A549 (cell line): ENCODE results near the gene ARHGEF4. TPM values are rescaled to one million over a fixed set of nuclear protein-coding genes. Genes with fewer than 3 reads are reported as not detected.

Experiments
- ATAC-seq, 2 experiments: fragments of 200-7000 bp in 1 of 2; fragments of >200 bp in 1 of 2; cut with Nextera tagmentation in 1 of 2; cut with Tn5 transposase in 1 of 2; 3 replicates each; pipeline versions ENCODE4 v1.8.0 to v1.9.1; 2018 to 2020; ENCODE audit warnings: mild to moderate bottlenecking in 1 of 2, moderate library complexity in 1 of 2
- CTCF ChIA-PET: fragments of 300-600 bp; sonication (Branson Sonifier 250); formaldehyde crosslinking; extraction: SDS; loops from one replicate; lab custom pipeline; 2021; ENCODE audit warnings: antibody characterized with exemption, inconsistent platforms; lab: Yijun Ruan, JAX
- POLR2A ChIA-PET: fragments of 350-600 bp; formaldehyde crosslinking; extraction: SDS; loops from one replicate; lab custom pipeline; 2021; ENCODE audit warnings: antibody characterized with exemption, inconsistent platforms; lab: Yijun Ruan, JAX
- DNase-seq, 2 experiments: peaks; one replicate each; pipeline versions ENCODE4 v3.0.0 to v3.0.0-alpha.2; 2011 to 2016; ENCODE audit warnings: low read depth in 1 of 2, low spot score in 1 of 2
- FAIRE-seq: peaks from 2 replicates; lab custom pipeline; 2011; peaks lifted over from hg19 to GRCh38; lab: Jason Lieb, UNC
- H3K27ac ChIP-seq, 2 experiments: fragments of >200 bp; sonication (Bioruptor Twin); formaldehyde crosslinking; 3 replicates each; pipeline ENCODE4 v1.5.1; 2016 to 2017
- H3K4me1 ChIP-seq: fragments of >200 bp; sonication (Bioruptor Twin); formaldehyde crosslinking; 3 replicates; pipeline ENCODE4 v1.6.1; 2016
- H3K4me2 ChIP-seq: fragments of >200 bp; sonication (Bioruptor Twin); formaldehyde crosslinking; 3 replicates; pipeline ENCODE4 v1.6.1; 2016
- H3K4me3 ChIP-seq: fragments of >200 bp; sonication (Bioruptor Twin); formaldehyde crosslinking; 3 replicates; pipeline ENCODE4 v1.5.1; 2016
- H3K9me3 ChIP-seq: fragments of >200 bp; sonication (Bioruptor Twin); formaldehyde crosslinking; 3 replicates; pipeline ENCODE4 v1.6.1; 2016
- ATOH8 ChIP-seq: fragments of 250-450 bp; sonication (Bioruptor Pico); IDR thresholded peaks from 2 replicates; pipeline ENCODE4 v1.5.0; 2020; ENCODE audit warnings: low read depth, mild to moderate bottlenecking, moderate library complexity
- CBX8 ChIP-seq: fragments of 200-600 bp; sonication (generic); IDR thresholded peaks from 2 replicates; pipeline ENCODE4 v1.6.1; 2016
- CHD4 ChIP-seq: fragments of 200-600 bp; sonication (generic); IDR thresholded peaks from 2 replicates; pipeline ENCODE4 v1.6.1; 2016; ENCODE audit warnings: antibody characterized with exemption, mild to moderate bottlenecking, borderline replicate concordance
- EHMT2 ChIP-seq: fragments of 200-600 bp; sonication (generic); IDR thresholded peaks from 2 replicates; pipeline ENCODE4 v1.6.1; 2016; ENCODE audit warnings: antibody characterized with exemption, low read depth, mild to moderate bottlenecking, moderate library complexity
- EP300 ChIP-seq, 2 experiments: fragments of >200 bp; sonication (Bioruptor Twin); formaldehyde crosslinking; IDR thresholded peaks; 2 replicates in 1 of 2; 3 replicates in 1 of 2; pipeline ENCODE4 v1.6.1; 2016 to 2017
- ESRRA ChIP-seq: fragments of 150-350 bp; IDR thresholded peaks from 2 replicates; pipeline ENCODE4 v1.6.1; 2014; ENCODE audit warnings: mild to moderate bottlenecking, low read length, borderline replicate concordance
- FOSL2 ChIP-seq, 2 experiments: fragments of 450-650 bp in 1 of 2; fragments of >200 bp in 1 of 2; sonication (Bioruptor Twin) in 1 of 2; formaldehyde crosslinking; IDR thresholded peaks; 2 replicates each; pipeline versions ENCODE4 v1.5.0 to v1.6.1; 2016 to 2020; ENCODE audit warnings: mild to moderate bottlenecking in 1 of 2, moderate library complexity in 1 of 2
- FOXS1 ChIP-seq: fragments of 250-450 bp; sonication (Bioruptor Pico); IDR thresholded peaks from 2 replicates; pipeline ENCODE4 v1.5.0; 2020; ENCODE audit warnings: mild to moderate bottlenecking, moderate library complexity
- HOXB13 ChIP-seq: fragments of 250-450 bp; sonication (Bioruptor Pico); IDR thresholded peaks from 2 replicates; pipeline ENCODE4 v1.5.0; 2020; ENCODE audit warnings: low read depth, mild to moderate bottlenecking, moderate library complexity
- JUN ChIP-seq, 2 experiments: fragments of >200 bp; sonication (Bioruptor Twin); formaldehyde crosslinking; IDR thresholded peaks; 2 replicates in 1 of 2; 3 replicates in 1 of 2; pipeline ENCODE4 v1.6.1; 2016 to 2017
- MAX ChIP-seq: IDR thresholded peaks from 2 replicates; pipeline ENCODE4 v1.6.1; 2012
- NFE2L2 ChIP-seq: fragments of 150-350 bp; conservative IDR thresholded peaks from 2 replicates; pipeline ENCODE4 v1.6.1; 2014; ENCODE audit warnings: low read length
- NPAS2 ChIP-seq: fragments of 250-450 bp; sonication (Bioruptor Pico); IDR thresholded peaks from 2 replicates; pipeline ENCODE4 v1.8.0; 2022; ENCODE audit warnings: mild to moderate bottlenecking, moderate library complexity, borderline replicate concordance
- POLR2AphosphoS2 ChIP-seq: conservative IDR thresholded peaks from 2 replicates; pipeline ENCODE4 v1.6.1; 2012; ENCODE audit warnings: low read length, improper control_type of control experiment, inconsistent platforms
- RAD21 ChIP-seq, 2 experiments: fragments of >200 bp in 1 of 2; sonication (Bioruptor Twin) in 1 of 2; formaldehyde crosslinking in 1 of 2; IDR thresholded peaks in 1 of 2; conservative IDR thresholded peaks in 1 of 2; 2 replicates in 1 of 2; 3 replicates in 1 of 2; pipeline ENCODE4 v1.6.1; 2012 to 2018; ENCODE audit warnings: inconsistent platforms in 1 of 2
- RARB ChIP-seq: fragments of 250-450 bp; sonication (Bioruptor Pico); IDR thresholded peaks from 2 replicates; pipeline ENCODE4 v1.8.0; 2021; ENCODE audit warnings: mild to moderate bottlenecking, moderate library complexity
- RCOR1 ChIP-seq: fragments of 150-350 bp; IDR thresholded peaks from 2 replicates; pipeline ENCODE4 v1.6.1; 2014; ENCODE audit warnings: antibody characterized with exemption, low read length, low read depth
- RFX5 ChIP-seq: fragments of 450-650 bp; IDR thresholded peaks from 2 replicates; pipeline ENCODE4 v1.7.1; 2014; ENCODE audit warnings: antibody characterized with exemption, mild to moderate bottlenecking, moderate library complexity
- RNF2 ChIP-seq: fragments of 200-600 bp; sonication (generic); IDR thresholded peaks from 2 replicates; pipeline ENCODE4 v1.6.1; 2016; ENCODE audit warnings: low read depth, mild to moderate bottlenecking, antibody characterized with exemption, moderate library complexity, borderline replicate concordance
- SREBF2 ChIP-seq: fragments of 450-650 bp; IDR thresholded peaks from 2 replicates; pipeline ENCODE4 v1.6.1; 2014; ENCODE audit warnings: mild to moderate bottlenecking, moderate library complexity
- TP53 ChIP-seq: fragments of 250-450 bp; sonication (Bioruptor Pico); IDR thresholded peaks from 2 replicates; pipeline ENCODE4 v1.5.0; 2021; ENCODE audit warnings: mild to moderate bottlenecking, moderate library complexity
- ZC3H11A ChIP-seq: fragments of 450-650 bp; IDR thresholded peaks from 2 replicates; pipeline ENCODE4 v1.6.1; 2014; ENCODE audit warnings: antibody characterized with exemption, mild to moderate bottlenecking
- ZFP36 ChIP-seq: fragments of 450-650 bp; IDR thresholded peaks from 2 replicates; pipeline ENCODE4 v1.6.1; 2014; ENCODE audit warnings: borderline replicate concordance; ENCODE audit not compliant: partially characterized antibody
- ZNF302 ChIP-seq: fragments of 250-450 bp; sonication (Bioruptor Pico); IDR thresholded peaks from 2 replicates; pipeline ENCODE4 v1.9.0; 2021; ENCODE audit warnings: inconsistent platforms, mild to moderate bottlenecking, moderate library complexity
- ZSCAN20 ChIP-seq: fragments of 250-450 bp; sonication (Bioruptor Pico); IDR thresholded peaks from 2 replicates; pipeline ENCODE4 v1.8.0; 2022; ENCODE audit warnings: mild to moderate bottlenecking, moderate library complexity
- WGBS: methylation state at CpG from one replicate; pipeline ENCODE4 v1.1.6; 2017; ENCODE audit errors: missing lambda C conversion rate; 5-methylcytosine and 5-hydroxymethylcytosine counted together
- polyA plus RNA-seq, 4 experiments: library from polyadenylated mRNA; depleted of rRNA in 3 of 4; stranded (reverse); fragments of >200 nt; fragmentation: RNase III in 1 of 4; extraction: RNeasy Plus Mini Kit Qiagen cat#74134 plus additional on column Dnase treatment in 1 of 4; gene quantifications; 2 replicates in 3 of 4; 3 replicates in 1 of 4; pipeline ENCODE4 v1.2.3, GENCODE V29; 2011 to 2017
- TF ChIP-seq, protein P1 (sequence below): fragments of 450-650 bp; IDR thresholded peaks from 2 replicates; pipeline ENCODE4 v1.6.1; 2014; ENCODE audit warnings: antibody characterized with exemption
- TF ChIP-seq, protein P2 (sequence below): fragments of 250-450 bp; sonication (Bioruptor Pico); IDR thresholded peaks from 2 replicates; pipeline ENCODE4 v1.5.0; 2021; ENCODE audit warnings: mild to moderate bottlenecking, moderate library complexity, borderline replicate concordance
- TF ChIP-seq, protein P3 (sequence below): IDR thresholded peaks from 2 replicates; pipeline ENCODE4 v1.6.1; 2012; ENCODE audit warnings: low read depth, borderline replicate concordance

The ARHGEF4 gene
- polyA plus RNA-seq, 2 of the 4 experiments (the other 2 are of a cell fraction): 1.00 to 2.1 TPM

- no peak for TF ChIP-seq EP300 (IDR thresholded peaks at IDR 0.05)
- no peak for TF ChIP-seq POLR2AphosphoS2
- TF ChIP-seq, protein P1, sequence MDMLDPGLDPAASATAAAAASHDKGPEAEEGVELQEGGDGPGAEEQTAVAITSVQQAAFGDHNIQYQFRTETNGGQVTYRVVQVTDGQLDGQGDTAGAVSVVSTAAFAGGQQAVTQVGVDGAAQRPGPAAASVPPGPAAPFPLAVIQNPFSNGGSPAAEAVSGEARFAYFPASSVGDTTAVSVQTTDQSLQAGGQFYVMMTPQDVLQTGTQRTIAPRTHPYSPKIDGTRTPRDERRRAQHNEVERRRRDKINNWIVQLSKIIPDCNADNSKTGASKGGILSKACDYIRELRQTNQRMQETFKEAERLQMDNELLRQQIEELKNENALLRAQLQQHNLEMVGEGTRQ: no peak
- no peak for TF ChIP-seq EHMT2
- no peak for TF ChIP-seq ESRRA
- TF ChIP-seq ZNF302: no peak
- no peak for TF ChIP-seq SREBF2
- no peak for TF ChIP-seq ZSCAN20 (CRISPR knock-in tag)
- TF ChIP-seq RAD21 (conservative IDR thresholded peaks at IDR 0.05 in 1 of 2, IDR thresholded peaks at IDR 0.05 in 1 of 2): no peak
- no peak for TF ChIP-seq NPAS2
- TF ChIP-seq, protein P2, sequence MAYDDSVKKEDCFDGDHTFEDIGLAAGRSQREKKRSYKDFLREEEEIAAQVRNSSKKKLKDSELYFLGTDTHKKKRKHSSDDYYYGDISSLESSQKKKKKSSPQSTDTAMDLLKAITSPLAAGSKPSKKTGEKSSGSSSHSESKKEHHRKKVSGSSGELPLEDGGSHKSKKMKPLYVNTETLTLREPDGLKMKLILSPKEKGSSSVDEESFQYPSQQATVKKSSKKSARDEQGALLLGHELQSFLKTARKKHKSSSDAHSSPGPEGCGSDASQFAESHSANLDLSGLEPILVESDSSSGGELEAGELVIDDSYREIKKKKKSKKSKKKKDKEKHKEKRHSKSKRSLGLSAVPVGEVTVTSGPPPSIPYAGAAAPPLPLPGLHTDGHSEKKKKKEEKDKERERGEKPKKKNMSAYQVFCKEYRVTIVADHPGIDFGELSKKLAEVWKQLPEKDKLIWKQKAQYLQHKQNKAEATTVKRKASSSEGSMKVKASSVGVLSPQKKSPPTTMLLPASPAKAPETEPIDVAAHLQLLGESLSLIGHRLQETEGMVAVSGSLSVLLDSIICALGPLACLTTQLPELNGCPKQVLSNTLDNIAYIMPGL (CRISPR knock-in tag): no peak
- TF ChIP-seq HOXB13: no peak
- TF ChIP-seq, all 56 proteins: peak for 0
- WGBS: 52% methylated on average over 2 of the region's 2 CpGs
- no peak overlapping the region for H3K27ac ChIP-seq
- H3K9me3 ChIP-seq: no peaks in the 10 kb centered on the region
- H3K4me2 ChIP-seq: no peak overlapping the region
- H3K4me1 ChIP-seq: no peaks in the 10 kb centered on the region
- ChIA-PET POLR2A (no interaction called here), CTCF (interaction anchor here (1.2 to 2.7 kb wide), 4 partner anchors 14 to 130 kb away, joined by 3 to 13 read pairs (median 4); no protein-coding TSS in a partner anchor)
- ATAC-seq (no peak), DNase-seq (no peak), FAIRE-seq (no peak)
- no peak overlapping the region for H3K4me3 ChIP-seq
These were observed 46.4 kb upstream of the ARHGEF4 start for GRCh38 chr2:130790312-130790711.

DNA sequence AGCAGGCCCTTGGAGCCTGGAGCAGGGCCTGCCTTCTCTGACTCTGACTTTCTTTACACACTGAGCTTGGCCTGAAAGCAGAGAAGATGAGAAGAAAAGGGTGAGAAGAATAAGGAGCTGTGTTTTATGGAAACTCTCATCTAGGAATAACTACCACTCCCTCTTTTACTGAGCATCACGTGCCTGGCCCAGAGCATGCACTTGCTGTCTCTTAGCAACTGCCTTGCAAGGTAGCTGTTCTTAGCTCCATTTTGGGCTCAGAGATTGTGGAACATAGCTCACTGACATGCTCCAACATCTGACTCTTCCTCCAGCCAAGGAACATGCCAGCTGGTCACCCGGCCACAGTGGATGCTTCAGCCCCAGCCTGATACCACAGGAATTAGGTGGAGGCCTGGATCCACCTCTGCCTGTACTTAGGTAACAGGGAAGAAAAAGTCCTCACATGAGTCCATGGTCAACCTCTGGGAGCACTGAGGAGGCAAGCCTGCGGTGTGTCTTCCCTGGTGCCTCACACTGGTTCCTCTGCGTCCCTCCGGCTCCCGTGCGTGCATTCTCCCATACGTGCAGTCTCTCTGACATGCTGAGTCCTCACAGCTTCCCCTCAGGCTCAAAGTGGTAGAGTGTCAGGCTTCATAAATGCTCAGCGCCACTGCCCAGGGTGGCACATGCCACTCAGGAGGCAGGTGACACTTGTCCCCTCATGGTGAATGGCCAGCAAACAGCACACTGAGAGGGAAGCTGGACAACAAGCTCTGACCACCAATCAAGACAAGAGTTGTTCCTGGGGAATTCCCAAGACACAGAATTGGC is 45.7 kb upstream of the ARHGEF4 start:
- 71% methylated on average over 9 of the region's 9 CpGs for whole genome bisulfite sequencing
- FAIRE-seq: no peak
- H3K27ac ChIP-seq: no peak overlapping the region
- no peak overlapping the region for H3K4me3 ChIP-seq
- ATAC-seq: no peak
- TF ChIP-seq, protein P3, sequence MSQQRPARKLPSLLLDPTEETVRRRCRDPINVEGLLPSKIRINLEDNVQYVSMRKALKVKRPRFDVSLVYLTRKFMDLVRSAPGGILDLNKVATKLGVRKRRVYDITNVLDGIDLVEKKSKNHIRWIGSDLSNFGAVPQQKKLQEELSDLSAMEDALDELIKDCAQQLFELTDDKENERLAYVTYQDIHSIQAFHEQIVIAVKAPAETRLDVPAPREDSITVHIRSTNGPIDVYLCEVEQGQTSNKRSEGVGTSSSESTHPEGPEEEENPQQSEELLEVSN: no peak
- TF ChIP-seq TP53 (no peak), ZC3H11A (no peak), RCOR1 (no peak), ZSCAN20 (CRISPR knock-in tag) (no peak), NPAS2 (no peak), FOXS1 (CRISPR knock-in tag) (no peak), CBX8 (no peak), NFE2L2 (no peak), ZFP36 (no peak), JUN (IDR thresholded peaks at IDR 0.05) (no peak), RAD21 (conservative IDR thresholded peaks at IDR 0.05 in 1 of 2, IDR thresholded peaks at IDR 0.05 in 1 of 2) (no peak), FOSL2 (IDR thresholded peaks at IDR 0.05) (no peak), FOSL2 (CRISPR knock-in tag; IDR thresholded peaks at IDR 0.05) (no peak), ATOH8 (no peak), CHD4 (no peak), RFX5 (no peak), MAX (no peak), RNF2 (no peak), RARB (CRISPR knock-in tag) (no peak)
- TF ChIP-seq, protein P1: no peak
- POLR2A ChIA-PET: no interaction called here
- CTCF ChIA-PET: interaction anchor here (1.2 to 2.7 kb wide), 4 partner anchors 15 to 129 kb away, joined by 3 to 13 read pairs (median 4); no protein-coding TSS in a partner anchor
- DNase-seq: no peak
- no peak overlapping the region for H3K4me2 ChIP-seq
- no peaks in the 10 kb centered on the region for H3K4me1 ChIP-seq
- H3K9me3 ChIP-seq: no peaks in the 10 kb centered on the region
